H9 (cell line): ENCODE data around the gene CCL8. TPM values are rescaled to one million over a fixed set of nuclear protein-coding genes. Genes with fewer than 3 reads are reported as not detected.

Experiments
- DNase-seq: peaks from one replicate; pipeline ENCODE4 v3.0.0-alpha.2; 2017
- H2AFZ ChIP-seq: one replicate; pipeline ENCODE4 v1.6.1; 2013; ENCODE audit warnings: mild to moderate bottlenecking, low read length, control low read depth, moderate library complexity
- H2AK5ac ChIP-seq: 2 replicates; pipeline ENCODE4 v1.6.1; 2013; ENCODE audit warnings: low read length, control low read depth, mixed read lengths; ENCODE audit not compliant: insufficient read length
- H2BK120ac ChIP-seq: one replicate; pipeline ENCODE4 v1.6.1; 2013; ENCODE audit warnings: low read depth, mild to moderate bottlenecking, low read length, control low read depth, inconsistent platforms; ENCODE audit not compliant: poor library complexity, severe bottlenecking
- H2BK12ac ChIP-seq: 2 replicates; pipeline ENCODE4 v1.6.1; 2013; ENCODE audit warnings: low read length, control low read depth, mixed read lengths, low read depth; ENCODE audit not compliant: insufficient read length
- H2BK15ac ChIP-seq: 2 replicates; pipeline ENCODE4 v1.6.1; 2013; ENCODE audit warnings: low read depth, low read length, control low read depth
- H2BK20ac ChIP-seq: one replicate; pipeline ENCODE4 v1.6.1; 2013; ENCODE audit warnings: low read depth, mild to moderate bottlenecking, low read length, control low read depth, inconsistent platforms; ENCODE audit not compliant: poor library complexity, severe bottlenecking
- H2BK5ac ChIP-seq: 2 replicates; pipeline ENCODE4 v1.6.1; 2013; ENCODE audit warnings: low read length, control low read depth, mixed read lengths; ENCODE audit not compliant: insufficient read length
- H3K14ac ChIP-seq: 2 replicates; pipeline ENCODE4 v1.6.1; 2013; ENCODE audit warnings: low read length, control low read depth; ENCODE audit not compliant: insufficient read depth
- H3K18ac ChIP-seq: 2 replicates; pipeline ENCODE4 v1.6.1; 2013; ENCODE audit warnings: low read depth, mild to moderate bottlenecking, mixed read lengths, low read length, control low read depth; ENCODE audit not compliant: insufficient read length
- H3K23ac ChIP-seq: 2 replicates; pipeline ENCODE4 v1.6.1; 2013; ENCODE audit warnings: low read length, control low read depth, mixed read lengths, low read depth; ENCODE audit not compliant: insufficient read length
- H3K23me2 ChIP-seq: 2 replicates; pipeline ENCODE4 v1.6.1; 2013; ENCODE audit warnings: low read depth, mild to moderate bottlenecking, mixed read lengths, low read length, control low read depth; ENCODE audit not compliant: insufficient read length, poor library complexity, severe bottlenecking
- H3K27ac ChIP-seq: 2 replicates; pipeline ENCODE4 v1.5.1; 2013; ENCODE audit warnings: low read length, control low read depth, mixed read lengths, low read depth; ENCODE audit not compliant: insufficient read length
- H3K27me3 ChIP-seq: 2 replicates; pipeline ENCODE4 v1.6.1; 2013; ENCODE audit warnings: low read length, control low read depth, inconsistent platforms; ENCODE audit not compliant: insufficient read depth
- H3K4ac ChIP-seq: 2 replicates; pipeline ENCODE4 v1.6.1; 2013; ENCODE audit warnings: low read depth, mild to moderate bottlenecking, control low read depth, inconsistent platforms, low read length, moderate library complexity
- H3K4me1 ChIP-seq: 2 replicates; pipeline ENCODE4 v1.6.1; 2013; ENCODE audit warnings: low read length, control low read depth, inconsistent platforms; ENCODE audit not compliant: insufficient read depth
- H3K4me2 ChIP-seq: 2 replicates; pipeline ENCODE4 v1.6.1; 2013; ENCODE audit warnings: low read length, control low read depth, mixed read lengths; ENCODE audit not compliant: insufficient read length, insufficient read depth
- H3K56ac ChIP-seq: 2 replicates; pipeline ENCODE4 v1.6.1; 2013; ENCODE audit warnings: low read depth, mild to moderate bottlenecking, mixed read lengths, low read length, control low read depth; ENCODE audit not compliant: insufficient read length
- H3K79me1 ChIP-seq: 2 replicates; pipeline ENCODE4 v1.6.1; 2013; ENCODE audit warnings: low read depth, mild to moderate bottlenecking, moderate library complexity, low read length, control low read depth, inconsistent platforms; ENCODE audit not compliant: insufficient read depth, poor library complexity, severe bottlenecking
- H3K79me2 ChIP-seq: 2 replicates; pipeline ENCODE4 v1.6.1; 2013; ENCODE audit warnings: low read length, control low read depth, inconsistent platforms; ENCODE audit not compliant: insufficient read depth
- H3K9ac ChIP-seq: 2 replicates; pipeline ENCODE4 v1.6.1; 2013; ENCODE audit warnings: low read length, control low read depth, mixed read lengths; ENCODE audit not compliant: insufficient read length; ENCODE audit errors: extremely low read depth
- H3K9me3 ChIP-seq: one replicate; pipeline ENCODE4 v1.6.1; 2013; ENCODE audit warnings: low read depth, low read length, inconsistent platforms; ENCODE audit not compliant: control insufficient read depth
- H3T11ph ChIP-seq: one replicate; pipeline ENCODE4 v1.6.1; 2013; ENCODE audit warnings: mild to moderate bottlenecking, low read length, control low read depth, inconsistent platforms
- H4K20me1 ChIP-seq: one replicate; pipeline ENCODE4 v1.6.1; 2013; ENCODE audit not compliant: control insufficient read depth, insufficient read length, insufficient read depth
- H4K5ac ChIP-seq: 2 replicates; pipeline ENCODE4 v1.6.1; 2013; ENCODE audit warnings: low read depth, mild to moderate bottlenecking, mixed read lengths, low read length, control low read depth; ENCODE audit not compliant: insufficient read length
- H4K8ac ChIP-seq: replicated peaks from 2 replicates; pipeline ENCODE4 v1.6.1; 2013; ENCODE audit warnings: low read length, control low read depth, mixed read lengths, low read depth; ENCODE audit not compliant: insufficient read length
- H4K91ac ChIP-seq: 2 replicates; pipeline ENCODE4 v1.6.1; 2013; ENCODE audit warnings: low read depth, mild to moderate bottlenecking, moderate library complexity, mixed read lengths, low read length, control low read depth; ENCODE audit not compliant: insufficient read length
- H3K27ac Mint-ChIP-seq, 3 experiments: 2 replicates in 2 of 3; 3 replicates in 1 of 3; pipeline ENCODE4 v1.8.0; 2020 to 2021; ENCODE audit warnings: mixed read lengths in 3 of 3, mild to moderate bottlenecking in 1 of 3, moderate library complexity in 1 of 3
- H3K27me3 Mint-ChIP-seq: 2 replicates; pipeline ENCODE4 v1.8.0; 2021; ENCODE audit warnings: low read depth, mild to moderate bottlenecking, moderate library complexity, mixed read lengths
- H3K36me3 Mint-ChIP-seq, 3 experiments: 2 replicates in 2 of 3; 3 replicates in 1 of 3; pipeline ENCODE4 v1.8.0; 2020 to 2021; ENCODE audit warnings: low read depth in 3 of 3, mixed read lengths in 3 of 3; ENCODE audit not compliant: insufficient read depth in 1 of 3
- H3K4me1 Mint-ChIP-seq, 2 experiments: 2 replicates each; pipeline ENCODE4 v1.8.0; 2020; ENCODE audit warnings: mixed read lengths in 2 of 2
- H3K4me3 Mint-ChIP-seq, 2 experiments: 2 replicates in 1 of 2; 3 replicates in 1 of 2; pipeline ENCODE4 v1.8.0; 2020 to 2021; ENCODE audit warnings: mild to moderate bottlenecking in 2 of 2, mixed read lengths in 2 of 2, moderate library complexity in 1 of 2
- H3K9me3 Mint-ChIP-seq, 2 experiments: 2 replicates in 1 of 2; 3 replicates in 1 of 2; pipeline ENCODE4 v1.8.0; 2020; ENCODE audit warnings: mild to moderate bottlenecking in 2 of 2, mixed read lengths in 2 of 2, moderate library complexity in 1 of 2
- CTCF ChIP-seq: fragments of 200-600 bp; sonication (generic); conservative IDR thresholded peaks from 3 replicates; pipeline ENCODE4 v1.8.0; 2021; ENCODE audit warnings: antibody characterized with exemption, mild to moderate bottlenecking
- WGBS: extraction: QIAGEN DNeasy Blood & Tissue Kit; methylation state at CpG from one replicate; pipeline ENCODE4 v1.1.7; 2013; ENCODE audit warnings: missing lambda C conversion rate, low lambda C conversion rate, mixed read lengths; ENCODE audit not compliant: insufficient read length; ENCODE audit errors: extremely low coverage; 5-methylcytosine and 5-hydroxymethylcytosine counted together
- total RNA-seq: library from RNA; stranded (reverse); gene quantifications from 2 replicates; pipeline ENCODE4 v1.2.1, GENCODE V29; 2021

CCL8 gene
- total RNA-seq, 1 experiment from 2014 or later = not detected

GRCh38 chr17:34369571-34369970, 50.3 kb downstream of the CCL8 start:
- Histone ChIP-seq H3T11ph (no peak overlapping the region), H3K27ac (no peak overlapping the region), H3K23me2 (no peaks in the 10 kb centered on the region), H3K4me2 (no peak overlapping the region), H3K23ac (no peak overlapping the region), H3K9me3 (no peaks in the 10 kb centered on the region), H3K4me1 (no peaks in the 10 kb centered on the region), H2BK15ac (no peak overlapping the region), H2AFZ (no peak overlapping the region), H4K5ac (no peak overlapping the region), H2AK5ac (no peak overlapping the region), H2BK120ac (no peak overlapping the region), H3K79me1 (no peaks in the 10 kb centered on the region), H4K8ac (no peak overlapping the region), H2BK12ac (no peak overlapping the region), H3K4ac (no peak overlapping the region), H3K56ac (no peak overlapping the region), H2BK5ac (no peak overlapping the region), H3K18ac (no peak overlapping the region), H3K9ac (no peak overlapping the region), H3K27me3 (no peaks in the 10 kb centered on the region), H2BK20ac (no peak overlapping the region), H3K14ac (no peak overlapping the region), H4K20me1 (no peaks in the 10 kb centered on the region), H3K79me2 (no peaks in the 10 kb centered on the region), H4K91ac (no peak overlapping the region)
- peak overlapping the region in 1 of 3 experiments; percentile 16; a peak in 1 of 7 replicates for H3K27ac Mint-ChIP-seq
- peaks cover 3% of the 10 kb centered on the region; the same call in 1 of the 2 replicates for H3K27me3 Mint-ChIP-seq
- peak; percentile 26 for DNase-seq
- H3K36me3 Mint-ChIP-seq = no peaks in the 10 kb centered on the region
- peaks cover 8 to 18% of the 10 kb centered on the region in 2 experiments; a peak in 3 of 4 replicates for H3K4me1 Mint-ChIP-seq
- H3K9me3 Mint-ChIP-seq = no peaks in the 10 kb centered on the region
- H3K4me3 Mint-ChIP-seq = no peak overlapping the region; a peak in 1 of 5 replicates
- no CpG with 5 or more reads among the region's 3 CpGs for WGBS
- no peak for TF ChIP-seq CTCF
